ENCODE measurements around the gene FBXO34. TPM values are rescaled to one million over a fixed set of nuclear protein-coding genes. Genes with fewer than 3 reads are reported as not detected.

Gene FBXO34
- total RNA-seq, 4 donors from 2014 or later, result 18.8 to 32.5 (median 21.8) TPM

GRCh38 chr14:55253276-55253675 is 17.9 kb upstream of the FBXO34 start:
- no peak for ATAC-seq
- WGBS, 2 donors (ENCODE audit: low coverage in 1 of 2), result 83 to 88% methylated on average over 4 to 5 of the region's 5 CpGs
- Histone ChIP-seq H3K27ac (no peak overlapping the region), H3K4me1 (no peaks in the 10 kb centered on the region), H3K4me3 (no peak overlapping the region), H3K9me3 (no peaks in the 10 kb centered on the region), H3K36me3 (no peaks in the 10 kb centered on the region), H3K27me3 (no peaks in the 10 kb centered on the region)
- TF ChIP-seq EP300 (IDR thresholded peaks at IDR 0.05) (no peak), POLR2AphosphoS5 (IDR thresholded peaks at IDR 0.05) (no peak), CTCF (IDR thresholded peaks at IDR 0.05) (no peak), POLR2A (IDR thresholded peaks at IDR 0.05) (no peak)

- no peak for TF ChIP-seq POLR2AphosphoS5 (IDR thresholded peaks at IDR 0.05)
- no peak for TF ChIP-seq POLR2A (IDR thresholded peaks at IDR 0.05)
- no peak for TF ChIP-seq CTCF (IDR thresholded peaks at IDR 0.05)
- no peak for TF ChIP-seq EP300 (IDR thresholded peaks at IDR 0.05)
- WGBS, 2 donors (ENCODE audit: low coverage in 1 of 2), result 83% methylated on average over 1 of the region's 1 CpG; no CpG with 5 or more reads in 1 of the 2 donors
- H3K36me3 ChIP-seq, result no peaks in the 10 kb centered on the region
- H3K27ac ChIP-seq, result no peak overlapping the region
- H3K4me1 ChIP-seq, result no peaks in the 10 kb centered on the region
- H3K9me3 ChIP-seq, result no peaks in the 10 kb centered on the region
- H3K4me3 ChIP-seq, result no peak overlapping the region
- no peak for ATAC-seq
- H3K27me3 ChIP-seq, result no peaks in the 10 kb centered on the region
Measured at GRCh38 chr14:55254581-55254980, 16.6 kb upstream of the FBXO34 start.

DNA sequence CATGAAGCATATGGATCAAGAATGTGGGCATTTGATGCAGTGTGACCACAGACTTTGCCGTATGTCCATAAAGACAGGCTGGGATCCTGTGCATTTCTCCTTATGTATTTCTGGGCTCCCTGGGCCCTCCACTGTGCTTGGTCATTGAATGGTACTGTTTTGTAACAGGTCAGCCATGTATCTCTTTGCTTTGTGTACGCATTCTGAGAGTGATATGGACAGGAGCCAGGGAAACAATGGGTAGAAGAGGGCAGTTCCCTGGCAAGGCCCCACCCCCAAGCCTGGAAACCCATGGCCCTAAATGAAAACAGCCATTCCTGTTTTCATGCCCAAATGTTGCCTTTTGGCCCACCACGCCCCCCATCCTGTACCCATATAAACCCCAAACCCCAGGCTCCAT is 15.2 kb upstream of the FBXO34 start:
- Histone ChIP-seq H3K27ac (no peak overlapping the region), H3K4me3 (no peak overlapping the region), H3K27me3 (no peaks in the 10 kb centered on the region), H3K9me3 (no peaks in the 10 kb centered on the region), H3K4me1 (no peaks in the 10 kb centered on the region), H3K36me3 (no peaks in the 10 kb centered on the region)
- no peak for TF ChIP-seq POLR2A (IDR thresholded peaks at IDR 0.05)
- no peak for TF ChIP-seq CTCF (IDR thresholded peaks at IDR 0.05)
- no peak for TF ChIP-seq POLR2AphosphoS5 (IDR thresholded peaks at IDR 0.05)
- no peak for TF ChIP-seq EP300 (IDR thresholded peaks at IDR 0.05)
- WGBS, 2 donors (ENCODE audit: low coverage in 1 of 2), result 86 to 100% methylated on average over 1 to 2 of the region's 3 CpGs
- ATAC-seq, result no peak

DNA sequence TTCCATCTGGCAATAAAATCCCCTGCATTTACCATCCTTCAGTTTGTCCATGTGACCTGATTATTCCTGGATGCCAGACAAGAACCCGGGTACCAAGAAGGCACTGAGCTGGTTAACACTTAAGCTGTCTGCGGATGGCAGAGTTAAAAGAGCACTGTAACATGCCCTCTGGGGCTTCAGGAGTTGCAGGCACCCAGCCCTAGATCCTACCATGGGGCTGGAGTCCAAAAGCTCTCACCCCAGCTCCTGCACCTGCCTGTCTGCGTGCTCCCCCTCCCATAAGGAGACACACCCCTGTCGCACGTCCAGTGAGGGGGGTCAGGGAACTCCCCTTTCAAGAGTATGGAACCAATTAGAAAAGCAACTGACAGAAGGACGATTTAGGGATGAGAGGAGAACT is 14.6 kb upstream of the FBXO34 start:
- H3K27me3 ChIP-seq, result no peaks in the 10 kb centered on the region
- H3K4me3 ChIP-seq, result no peak overlapping the region
- H3K27ac ChIP-seq, result no peak overlapping the region
- no peak for ATAC-seq
- no peaks in the 10 kb centered on the region for H3K36me3 ChIP-seq
- H3K9me3 ChIP-seq, result no peaks in the 10 kb centered on the region
- TF ChIP-seq POLR2A (IDR thresholded peaks at IDR 0.05) (no peak), POLR2AphosphoS5 (IDR thresholded peaks at IDR 0.05) (no peak), CTCF (IDR thresholded peaks at IDR 0.05) (no peak), EP300 (IDR thresholded peaks at IDR 0.05) (no peak)
- 46 to 58% methylated on average over 2 of the region's 6 CpGs for WGBS, 2 donors (ENCODE audit: low coverage in 1 of 2)
- H3K4me1 ChIP-seq, result no peaks in the 10 kb centered on the region

DNA sequence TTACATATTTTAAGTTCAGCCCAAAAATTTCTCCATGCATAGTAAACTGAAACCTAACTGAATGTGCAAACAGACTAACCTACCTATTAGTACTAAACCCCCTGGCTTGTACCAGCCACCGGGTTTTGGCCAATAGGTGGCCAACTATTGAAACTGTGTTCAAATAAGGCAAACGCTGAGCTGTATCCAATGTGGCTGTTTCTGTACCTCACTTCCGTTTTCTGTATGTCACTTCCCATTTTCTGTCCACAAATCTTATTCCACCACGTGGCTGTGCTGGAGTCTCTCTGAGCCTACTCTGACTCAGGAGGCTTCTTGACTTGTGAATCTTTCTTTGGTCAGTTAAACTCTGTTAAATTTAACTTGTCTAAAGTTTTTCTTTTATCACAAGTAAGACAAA is 6.0 kb upstream of the FBXO34 start:
- Histone ChIP-seq H3K27ac (no peak overlapping the region), H3K4me1 (peaks cover 0 to 10% (median 0%) of the 10 kb centered on the region in 3 donors), H3K27me3 (no peaks in the 10 kb centered on the region), H3K9me3 (no peaks in the 10 kb centered on the region), H3K36me3 (no peaks in the 10 kb centered on the region), H3K4me3 (no peak overlapping the region)
- no peak for ATAC-seq
- TF ChIP-seq EP300 (IDR thresholded peaks at IDR 0.05) (no peak), POLR2A (IDR thresholded peaks at IDR 0.05) (no peak), POLR2AphosphoS5 (IDR thresholded peaks at IDR 0.05) (no peak), CTCF (IDR thresholded peaks at IDR 0.05) (no peak)
- 80 to 87% methylated on average over 4 of the region's 4 CpGs for WGBS, 2 donors (ENCODE audit: low coverage in 1 of 2)
